Gastroesophageal sphincter (tissue), 4 donors: ENCODE results near the gene ITGB1BP1. TPM values are rescaled to one million over a fixed set of nuclear protein-coding genes. Genes with fewer than 3 reads are reported as not detected.
A peak's percentile ranks its signal among the peaks of the same experiment; 100 is the strongest.

Experiments used
- ATAC-seq: fragments of 150-250 bp; one replicate; pipeline ENCODE4 v1.9.1; 2016; ENCODE audit warnings: mild to moderate bottlenecking, moderate library complexity
- H3K27ac ChIP-seq, 4 donors: fragments of 200-600 bp; sonication (generic) in 3 of 4; 1 replicate in 3 of 4; 2 replicates in 1 of 4; pipeline ENCODE4 v1.5.1; 2016 to 2019
- H3K27me3 ChIP-seq: fragments of 200-600 bp; sonication (generic); one replicate; pipeline ENCODE4 v1.5.1; 2019
- H3K36me3 ChIP-seq, 2 donors: fragments of 200-600 bp; sonication (generic); one replicate each; pipeline ENCODE4 v1.5.1; 2019; ENCODE audit warnings: control low read depth in 1 of 2
- H3K4me1 ChIP-seq, 3 donors: fragments of 200-600 bp; sonication (generic); 1 replicate in 2 of 3; 2 replicates in 1 of 3; pipeline ENCODE4 v1.5.1; 2016 to 2019; ENCODE audit warnings: control low read depth in 2 of 3
- H3K4me3 ChIP-seq, 2 donors: fragments of 200-600 bp; sonication (generic); one replicate each; pipeline ENCODE4 v1.5.1; 2019; ENCODE audit warnings: mild to moderate bottlenecking in 1 of 2, moderate library complexity in 1 of 2
- H3K9me3 ChIP-seq, 3 donors: fragments of 200-600 bp; sonication (generic); one replicate each; pipeline ENCODE4 v1.5.1; 2017 to 2019; ENCODE audit warnings: control low read depth in 2 of 3
- EP300 ChIP-seq: sonication (generic); formaldehyde crosslinking; IDR thresholded peaks from one replicate; pipeline ENCODE4 v1.6.1; 2017; ENCODE audit warnings: antibody characterized with exemption, mild to moderate bottlenecking
- POLR2A ChIP-seq, 2 donors: fragments of 450-650 bp; IDR thresholded peaks; one replicate each; pipeline ENCODE4 v1.6.1; 2017; ENCODE audit warnings: antibody characterized with exemption in 2 of 2, mild to moderate bottlenecking in 2 of 2, moderate library complexity in 1 of 2
- POLR2AphosphoS5 ChIP-seq: sonication (generic); formaldehyde crosslinking; IDR thresholded peaks from one replicate; pipeline ENCODE4 v1.6.1; 2017; ENCODE audit warnings: antibody characterized with exemption
- WGBS, 2 donors: methylation state at CpG; one replicate each; pipeline ENCODE4 v1.1.5; 2018; ENCODE audit warnings: low coverage in 1 of 2; 5-methylcytosine and 5-hydroxymethylcytosine counted together
- total RNA-seq, 4 donors: library from RNA; depleted of rRNA; stranded (reverse); fragments of >200 nt; gene quantifications; one replicate each; pipeline ENCODE4 v1.1.0, GENCODE V29; 2016
- TF ChIP-seq, protein P1 (sequence below), 4 experiments: fragments of 200-600 bp in 2 of 4; fragments of 450-650 bp in 2 of 4; sonication (generic) in 1 of 4; IDR thresholded peaks; one replicate each; pipeline ENCODE4 v1.5.1; 2017 to 2019; ENCODE audit warnings: antibody characterized with exemption in 4 of 4, mild to moderate bottlenecking in 2 of 4, moderate library complexity in 2 of 4

The ITGB1BP1 gene
- total RNA-seq, 4 donors from 2014 or later: 52.8 to 80.4 (median 69.6) TPM

DNA sequence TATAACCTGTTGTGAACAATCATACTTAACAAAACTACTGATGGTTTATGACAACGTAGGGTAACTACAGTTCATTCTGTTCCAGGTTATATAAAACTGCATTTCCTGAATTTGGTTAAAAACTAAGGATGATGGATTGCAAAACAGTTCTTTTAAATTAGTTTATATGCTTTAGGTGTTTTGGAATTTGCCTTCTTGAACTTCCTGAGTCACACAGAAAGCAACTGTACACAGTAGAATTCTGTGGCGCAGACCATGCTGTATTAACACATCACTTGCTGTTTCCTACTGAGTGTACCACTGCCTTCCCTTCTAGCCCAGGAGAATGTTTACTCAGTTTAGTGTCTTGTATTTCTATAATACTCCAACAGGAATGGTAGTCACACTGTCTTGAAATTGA is 19.4 kb downstream of the ITGB1BP1 start:
- WGBS, 2 donors: 43 to 45% methylated on average over 2 of the region's 2 CpGs
- no peak for ATAC-seq
- H3K36me3 ChIP-seq: peaks cover 0 to 57% of the 10 kb centered on the region in 2 donors
- peak overlapping the region in 2 of 4 donors; percentile 1 to 35 for H3K27ac ChIP-seq
- H3K9me3 ChIP-seq: no peaks in the 10 kb centered on the region
- H3K4me3 ChIP-seq: no peak overlapping the region
- H3K27me3 ChIP-seq: no peaks in the 10 kb centered on the region
- peaks cover 16 to 58% (median 22%) of the 10 kb centered on the region in 3 donors for H3K4me1 ChIP-seq
- no peak for TF ChIP-seq EP300
- no peak for TF ChIP-seq POLR2AphosphoS5
- TF ChIP-seq, protein P1, sequence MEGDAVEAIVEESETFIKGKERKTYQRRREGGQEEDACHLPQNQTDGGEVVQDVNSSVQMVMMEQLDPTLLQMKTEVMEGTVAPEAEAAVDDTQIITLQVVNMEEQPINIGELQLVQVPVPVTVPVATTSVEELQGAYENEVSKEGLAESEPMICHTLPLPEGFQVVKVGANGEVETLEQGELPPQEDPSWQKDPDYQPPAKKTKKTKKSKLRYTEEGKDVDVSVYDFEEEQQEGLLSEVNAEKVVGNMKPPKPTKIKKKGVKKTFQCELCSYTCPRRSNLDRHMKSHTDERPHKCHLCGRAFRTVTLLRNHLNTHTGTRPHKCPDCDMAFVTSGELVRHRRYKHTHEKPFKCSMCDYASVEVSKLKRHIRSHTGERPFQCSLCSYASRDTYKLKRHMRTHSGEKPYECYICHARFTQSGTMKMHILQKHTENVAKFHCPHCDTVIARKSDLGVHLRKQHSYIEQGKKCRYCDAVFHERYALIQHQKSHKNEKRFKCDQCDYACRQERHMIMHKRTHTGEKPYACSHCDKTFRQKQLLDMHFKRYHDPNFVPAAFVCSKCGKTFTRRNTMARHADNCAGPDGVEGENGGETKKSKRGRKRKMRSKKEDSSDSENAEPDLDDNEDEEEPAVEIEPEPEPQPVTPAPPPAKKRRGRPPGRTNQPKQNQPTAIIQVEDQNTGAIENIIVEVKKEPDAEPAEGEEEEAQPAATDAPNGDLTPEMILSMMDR (IDR thresholded peaks at IDR 0.05): no peak
- no peak for TF ChIP-seq POLR2A (IDR thresholded peaks at IDR 0.05)

DNA sequence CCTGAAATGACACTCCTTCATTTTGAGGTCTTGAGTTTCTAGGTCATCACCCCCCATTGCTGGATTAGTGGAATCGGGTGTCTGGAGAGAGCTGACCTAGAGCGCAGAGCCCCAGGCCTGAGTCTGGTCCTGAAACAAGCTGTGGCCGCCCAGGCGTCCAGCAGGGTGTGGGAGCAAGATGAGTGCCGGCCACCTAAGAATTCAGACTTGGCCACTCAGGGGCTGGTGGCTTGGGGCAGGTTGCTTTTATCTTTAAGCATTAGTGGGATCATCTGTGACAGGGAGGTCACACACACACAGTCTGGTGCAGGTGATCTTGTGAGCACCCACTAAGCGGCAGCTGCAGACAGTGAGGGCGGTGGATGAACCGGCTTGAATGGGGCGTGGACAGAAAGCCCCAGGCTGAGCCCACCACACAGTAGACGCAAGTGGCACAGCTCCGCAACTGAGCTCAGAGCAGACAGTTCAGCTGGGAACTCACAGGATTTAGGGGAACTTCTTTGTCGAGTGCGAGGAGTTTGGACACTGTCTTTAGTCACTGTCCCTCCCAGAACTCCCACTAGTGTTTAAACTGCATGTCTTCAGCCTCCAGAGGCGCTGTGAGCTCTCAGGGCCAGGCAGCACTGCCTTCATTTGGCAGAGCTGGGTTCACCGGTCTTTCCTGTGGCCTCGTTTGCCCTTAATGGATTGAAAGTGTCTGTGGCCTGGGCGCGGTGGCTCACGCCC is 21.5 kb downstream of the ITGB1BP1 start:
- TF ChIP-seq EP300: no peak
- no peak for TF ChIP-seq POLR2AphosphoS5
- TF ChIP-seq, protein P1 (IDR thresholded peaks at IDR 0.05): no peak
- no peak for TF ChIP-seq POLR2A (IDR thresholded peaks at IDR 0.05)
- Histone ChIP-seq H3K4me3 (no peak overlapping the region), H3K27me3 (no peaks in the 10 kb centered on the region), H3K36me3 (peaks cover 0 to 43% of the 10 kb centered on the region in 2 donors), H3K9me3 (no peaks in the 10 kb centered on the region), H3K27ac (peak overlapping the region in 2 of 4 donors; percentile 35 to 68), H3K4me1 (peaks cover 5 to 52% (median 14%) of the 10 kb centered on the region in 3 donors)
- ATAC-seq: no peak
- 83% methylated on average over 3 of the region's 19 CpGs; no CpG with 5 or more reads in 1 of the 2 donors for WGBS, 2 donors

- ATAC-seq: no peak
- Histone ChIP-seq H3K4me1 (peaks cover 5 to 48% (median 10%) of the 10 kb centered on the region in 3 donors), H3K36me3 (peaks cover 0 to 45% of the 10 kb centered on the region in 2 donors), H3K27me3 (no peaks in the 10 kb centered on the region), H3K9me3 (no peaks in the 10 kb centered on the region), H3K27ac (peak overlapping the region in 2 of 4 donors; percentile 24 to 68), H3K4me3 (no peak overlapping the region)
- 100% methylated on average over 1 of the region's 12 CpGs for WGBS, 2 donors
- no peak for TF ChIP-seq EP300
- no peak for TF ChIP-seq POLR2AphosphoS5
- TF ChIP-seq POLR2A (IDR thresholded peaks at IDR 0.05): no peak
- TF ChIP-seq, protein P1 (IDR thresholded peaks at IDR 0.05): no peak
Observed at GRCh38 chr2:9401059-9401547, 22.2 kb downstream of the ITGB1BP1 start.

DNA sequence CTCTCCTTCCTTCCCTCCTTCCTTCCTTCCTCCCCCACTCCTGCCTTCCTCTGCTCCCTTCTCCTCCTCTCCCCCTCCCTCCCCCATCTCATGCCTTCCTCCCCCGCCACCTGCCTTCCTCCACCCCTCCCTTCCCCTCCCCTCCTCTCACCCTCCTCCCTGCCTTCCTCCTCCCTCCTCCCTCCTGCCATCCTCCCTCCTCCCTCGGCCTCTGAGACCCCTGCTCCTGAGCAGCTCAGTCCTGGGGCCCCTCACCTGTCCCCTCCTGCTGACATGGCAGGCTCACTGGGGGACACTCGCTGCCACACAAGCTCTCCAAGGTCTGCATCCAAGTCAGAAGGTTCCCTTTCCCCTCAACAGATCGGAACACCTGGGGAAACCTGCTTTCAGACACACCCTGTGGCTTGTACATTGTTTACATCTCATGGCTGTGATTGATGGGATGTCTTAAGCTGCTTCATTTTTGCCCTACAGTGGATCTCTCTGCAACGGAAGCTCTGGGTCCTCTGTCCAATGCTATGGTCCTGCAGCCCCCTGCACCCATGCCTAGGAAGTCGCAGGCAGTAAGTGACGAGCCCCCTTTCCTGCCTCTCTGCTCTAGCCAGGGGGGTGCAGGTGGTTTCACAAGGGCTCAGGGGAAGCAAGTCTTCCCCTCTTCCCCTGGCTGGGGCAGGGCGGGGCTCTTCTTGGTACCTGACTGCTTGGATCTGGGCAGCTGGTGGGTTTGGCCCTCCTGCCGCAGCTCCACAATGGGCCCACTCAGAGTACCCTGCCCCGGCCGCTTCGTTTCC is 22.9 kb downstream of the ITGB1BP1 start:
- WGBS, 2 donors: 100% methylated on average over 2 of the region's 12 CpGs; no CpG with 5 or more reads in 1 of the 2 donors
- Histone ChIP-seq H3K9me3 (no peaks in the 10 kb centered on the region), H3K27ac (peak overlapping the region in 3 of 4 donors; percentile 24 to 68 (median 66)), H3K4me3 (no peak overlapping the region), H3K27me3 (no peaks in the 10 kb centered on the region), H3K4me1 (peaks cover 5 to 48% (median 10%) of the 10 kb centered on the region in 3 donors), H3K36me3 (peaks cover 0 to 48% of the 10 kb centered on the region in 2 donors)
- ATAC-seq: no peak
- TF ChIP-seq POLR2A (IDR thresholded peaks at IDR 0.05): no peak
- TF ChIP-seq EP300: no peak
- no peak for TF ChIP-seq POLR2AphosphoS5
- TF ChIP-seq, protein P1 (IDR thresholded peaks at IDR 0.05): no peak
